ENCODE data around the gene LRCH1.

- TF ChIP-seq POLR2A (IDR thresholded peaks at IDR 0.05) = no peak
- TF ChIP-seq, protein P1, sequence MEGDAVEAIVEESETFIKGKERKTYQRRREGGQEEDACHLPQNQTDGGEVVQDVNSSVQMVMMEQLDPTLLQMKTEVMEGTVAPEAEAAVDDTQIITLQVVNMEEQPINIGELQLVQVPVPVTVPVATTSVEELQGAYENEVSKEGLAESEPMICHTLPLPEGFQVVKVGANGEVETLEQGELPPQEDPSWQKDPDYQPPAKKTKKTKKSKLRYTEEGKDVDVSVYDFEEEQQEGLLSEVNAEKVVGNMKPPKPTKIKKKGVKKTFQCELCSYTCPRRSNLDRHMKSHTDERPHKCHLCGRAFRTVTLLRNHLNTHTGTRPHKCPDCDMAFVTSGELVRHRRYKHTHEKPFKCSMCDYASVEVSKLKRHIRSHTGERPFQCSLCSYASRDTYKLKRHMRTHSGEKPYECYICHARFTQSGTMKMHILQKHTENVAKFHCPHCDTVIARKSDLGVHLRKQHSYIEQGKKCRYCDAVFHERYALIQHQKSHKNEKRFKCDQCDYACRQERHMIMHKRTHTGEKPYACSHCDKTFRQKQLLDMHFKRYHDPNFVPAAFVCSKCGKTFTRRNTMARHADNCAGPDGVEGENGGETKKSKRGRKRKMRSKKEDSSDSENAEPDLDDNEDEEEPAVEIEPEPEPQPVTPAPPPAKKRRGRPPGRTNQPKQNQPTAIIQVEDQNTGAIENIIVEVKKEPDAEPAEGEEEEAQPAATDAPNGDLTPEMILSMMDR (IDR thresholded peaks at IDR 0.05) = no peak
- no peak for TF ChIP-seq POLR2AphosphoS5 (IDR thresholded peaks at IDR 0.05)
These were observed 111.2 kb downstream of the LRCH1 start for GRCh38 chr13:46664195-46664594.
